ENCODE data around the gene TBX4. TPM values are rescaled to one million over a fixed set of nuclear protein-coding genes. Genes with fewer than 3 reads are reported as not detected.

TBX4 gene
- polyA plus RNA-seq, 3 donors: not detected

DNA sequence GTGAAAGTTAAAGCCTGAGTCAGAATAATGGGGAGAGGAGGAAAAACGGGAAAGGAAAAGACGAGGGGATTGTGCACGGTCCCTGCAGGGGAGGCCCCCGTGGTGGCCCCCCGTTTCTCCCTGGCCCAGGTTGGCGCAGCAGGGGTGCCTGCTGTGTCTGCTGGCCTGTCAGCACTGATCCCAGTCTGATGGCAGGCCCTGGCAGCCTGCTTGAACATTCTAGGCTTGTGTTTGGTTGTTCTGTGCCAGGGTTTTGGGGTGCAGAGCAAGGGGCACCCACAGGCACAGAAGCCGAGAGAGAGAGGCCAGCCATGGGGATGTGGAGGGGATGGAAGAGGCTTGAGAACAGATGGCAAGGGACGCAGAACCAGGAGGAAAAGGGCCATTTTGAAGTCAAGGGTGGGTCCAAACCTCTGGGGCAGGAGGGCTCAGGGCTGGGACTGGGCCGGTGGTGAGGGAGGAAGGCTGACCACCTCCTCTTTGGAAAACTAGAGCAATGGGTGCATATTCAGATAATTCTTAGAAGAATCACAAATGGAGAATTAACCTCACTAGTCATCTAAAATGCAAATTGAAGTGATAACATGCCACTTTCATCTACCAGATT lies 35.9 kb downstream of the TBX4 start:
- TF ChIP-seq CTCF (IDR thresholded peaks at IDR 0.05): no peak
- H4K20me1 ChIP-seq (ENCODE audit: insufficient read depth, low read length): no peaks in the 10 kb centered on the region
- H3K9me3 ChIP-seq (replicated peaks in 1 of 2; ENCODE audit: control insufficient read depth in 1 of 2, insufficient read depth in 1 of 2, low read length in 2 of 2): no peaks in the 10 kb centered on the region
- H3K36me3 ChIP-seq (replicated peaks in 1 of 2; ENCODE audit: control insufficient read depth in 1 of 2, insufficient read depth in 2 of 2, low read length in 2 of 2): no peaks in the 10 kb centered on the region
- no peaks in the 10 kb centered on the region for H3K4me1 ChIP-seq (ENCODE audit: control insufficient read depth in 1 of 2, insufficient read depth in 2 of 2, low read length in 2 of 2)
- H2AFZ ChIP-seq (ENCODE audit: insufficient read depth, low read depth, low read length, poor library complexity, severe bottlenecking): no peak overlapping the region
- no peaks in the 10 kb centered on the region for H3K36me3 Mint-ChIP-seq
- no peak overlapping the region for H3K4me3 Mint-ChIP-seq
- no peaks in the 10 kb centered on the region for H3K79me2 ChIP-seq (ENCODE audit: insufficient read depth, low read length)
- H3K27me3 Mint-ChIP-seq (ENCODE audit: low read depth in 3 of 3): peaks cover 4 to 19% (median 15%) of the 10 kb centered on the region in 3 donors
- H3K27ac Mint-ChIP-seq: peak overlapping the region in 1 of 7 donors; percentile 58
- H3K9ac ChIP-seq (ENCODE audit: insufficient read depth, low read length, poor library complexity, severe bottlenecking): no peak overlapping the region
- intact Hi-C loops (cut with micrococcal nuclease): no loop called here
- H3K4me2 ChIP-seq (replicated peaks; ENCODE audit: extremely low read depth, low read length, poor library complexity, severe bottlenecking): no peak overlapping the region
- H3K4me3 ChIP-seq (replicated peaks in 1 of 3; ENCODE audit: low read depth in 2 of 3, low read length in 3 of 3): no peak overlapping the region
- H3K27ac ChIP-seq (ENCODE audit: low read depth in 1 of 2, low read length in 2 of 2): no peak overlapping the region
- no peak for DNase-seq
- no peaks in the 10 kb centered on the region for H3K9me3 Mint-ChIP-seq
- WGBS (ENCODE audit: insufficient coverage): 95% methylated on average over 7 of the region's 9 CpGs
- no peaks in the 10 kb centered on the region for H3K4me1 Mint-ChIP-seq
- no peaks in the 10 kb centered on the region for H3K27me3 ChIP-seq (ENCODE audit: control insufficient read depth in 2 of 2, insufficient read depth in 2 of 2, low read length in 2 of 2)

GRCh38 chr17:61488878-61489718 lies 36.9 kb downstream of the TBX4 start:
- Histone ChIP-seq H2AFZ (ENCODE audit: insufficient read depth, low read depth, low read length, poor library complexity, severe bottlenecking) (no peak overlapping the region), H3K4me3 (replicated peaks in 1 of 3; ENCODE audit: low read depth in 2 of 3, low read length in 3 of 3) (no peak overlapping the region), H3K4me2 (replicated peaks; ENCODE audit: extremely low read depth, low read length, poor library complexity, severe bottlenecking) (no peak overlapping the region), H3K9me3 (replicated peaks in 1 of 2; ENCODE audit: control insufficient read depth in 1 of 2, insufficient read depth in 1 of 2, low read length in 2 of 2) (no peaks in the 10 kb centered on the region), H3K27me3 (ENCODE audit: control insufficient read depth in 2 of 2, insufficient read depth in 2 of 2, low read length in 2 of 2) (no peaks in the 10 kb centered on the region), H3K9ac (ENCODE audit: insufficient read depth, low read length, poor library complexity, severe bottlenecking) (no peak overlapping the region), H4K20me1 (ENCODE audit: insufficient read depth, low read length) (no peaks in the 10 kb centered on the region), H3K27ac (ENCODE audit: low read depth in 1 of 2, low read length in 2 of 2) (no peak overlapping the region), H3K36me3 (replicated peaks in 1 of 2; ENCODE audit: control insufficient read depth in 1 of 2, insufficient read depth in 2 of 2, low read length in 2 of 2) (no peaks in the 10 kb centered on the region), H3K79me2 (ENCODE audit: insufficient read depth, low read length) (no peaks in the 10 kb centered on the region), H3K4me1 (ENCODE audit: control insufficient read depth in 1 of 2, insufficient read depth in 2 of 2, low read length in 2 of 2) (no peaks in the 10 kb centered on the region)
- H3K27me3 Mint-ChIP-seq (ENCODE audit: low read depth in 3 of 3): peaks cover 4 to 24% (median 15%) of the 10 kb centered on the region in 3 donors
- WGBS (ENCODE audit: insufficient coverage): 92% methylated on average over 11 of the region's 16 CpGs
- no peak for DNase-seq
- no peaks in the 10 kb centered on the region for H3K9me3 Mint-ChIP-seq
- H3K27ac Mint-ChIP-seq: no peak overlapping the region
- TF ChIP-seq CTCF (IDR thresholded peaks at IDR 0.05): no peak
- H3K4me3 Mint-ChIP-seq: no peak overlapping the region
- no peaks in the 10 kb centered on the region for H3K36me3 Mint-ChIP-seq
- intact Hi-C loops (cut with micrococcal nuclease): no loop called here
- H3K4me1 Mint-ChIP-seq: no peaks in the 10 kb centered on the region
